H9 (cell line): ENCODE results near the gene HDAC7. TPM values are rescaled to one million over a fixed set of nuclear protein-coding genes. Genes with fewer than 3 reads are reported as not detected.

Source experiments
- DNase-seq: peaks from one replicate; pipeline ENCODE4 v3.0.0-alpha.2; 2017
- H2AFZ ChIP-seq: one replicate; pipeline ENCODE4 v1.6.1; 2013; ENCODE audit warnings: mild to moderate bottlenecking, low read length, control low read depth, moderate library complexity
- H2AK5ac ChIP-seq: 2 replicates; pipeline ENCODE4 v1.6.1; 2013; ENCODE audit warnings: low read length, control low read depth, mixed read lengths; ENCODE audit not compliant: insufficient read length
- H2BK120ac ChIP-seq: one replicate; pipeline ENCODE4 v1.6.1; 2013; ENCODE audit warnings: low read depth, mild to moderate bottlenecking, low read length, control low read depth, inconsistent platforms; ENCODE audit not compliant: poor library complexity, severe bottlenecking
- H2BK12ac ChIP-seq: 2 replicates; pipeline ENCODE4 v1.6.1; 2013; ENCODE audit warnings: low read length, control low read depth, mixed read lengths, low read depth; ENCODE audit not compliant: insufficient read length
- H2BK15ac ChIP-seq: 2 replicates; pipeline ENCODE4 v1.6.1; 2013; ENCODE audit warnings: low read depth, low read length, control low read depth
- H2BK20ac ChIP-seq: one replicate; pipeline ENCODE4 v1.6.1; 2013; ENCODE audit warnings: low read depth, mild to moderate bottlenecking, low read length, control low read depth, inconsistent platforms; ENCODE audit not compliant: poor library complexity, severe bottlenecking
- H2BK5ac ChIP-seq: 2 replicates; pipeline ENCODE4 v1.6.1; 2013; ENCODE audit warnings: low read length, control low read depth, mixed read lengths; ENCODE audit not compliant: insufficient read length
- H3K14ac ChIP-seq: 2 replicates; pipeline ENCODE4 v1.6.1; 2013; ENCODE audit warnings: low read length, control low read depth; ENCODE audit not compliant: insufficient read depth
- H3K18ac ChIP-seq: 2 replicates; pipeline ENCODE4 v1.6.1; 2013; ENCODE audit warnings: low read depth, mild to moderate bottlenecking, mixed read lengths, low read length, control low read depth; ENCODE audit not compliant: insufficient read length
- H3K23ac ChIP-seq: 2 replicates; pipeline ENCODE4 v1.6.1; 2013; ENCODE audit warnings: low read length, control low read depth, mixed read lengths, low read depth; ENCODE audit not compliant: insufficient read length
- H3K23me2 ChIP-seq: 2 replicates; pipeline ENCODE4 v1.6.1; 2013; ENCODE audit warnings: low read depth, mild to moderate bottlenecking, mixed read lengths, low read length, control low read depth; ENCODE audit not compliant: insufficient read length, poor library complexity, severe bottlenecking
- H3K27ac ChIP-seq: 2 replicates; pipeline ENCODE4 v1.5.1; 2013; ENCODE audit warnings: low read length, control low read depth, mixed read lengths, low read depth; ENCODE audit not compliant: insufficient read length
- H3K27me3 ChIP-seq: 2 replicates; pipeline ENCODE4 v1.6.1; 2013; ENCODE audit warnings: low read length, control low read depth, inconsistent platforms; ENCODE audit not compliant: insufficient read depth
- H3K4ac ChIP-seq: 2 replicates; pipeline ENCODE4 v1.6.1; 2013; ENCODE audit warnings: low read depth, mild to moderate bottlenecking, control low read depth, inconsistent platforms, low read length, moderate library complexity
- H3K4me1 ChIP-seq: 2 replicates; pipeline ENCODE4 v1.6.1; 2013; ENCODE audit warnings: low read length, control low read depth, inconsistent platforms; ENCODE audit not compliant: insufficient read depth
- H3K4me2 ChIP-seq: 2 replicates; pipeline ENCODE4 v1.6.1; 2013; ENCODE audit warnings: low read length, control low read depth, mixed read lengths; ENCODE audit not compliant: insufficient read length, insufficient read depth
- H3K56ac ChIP-seq: 2 replicates; pipeline ENCODE4 v1.6.1; 2013; ENCODE audit warnings: low read depth, mild to moderate bottlenecking, mixed read lengths, low read length, control low read depth; ENCODE audit not compliant: insufficient read length
- H3K79me1 ChIP-seq: 2 replicates; pipeline ENCODE4 v1.6.1; 2013; ENCODE audit warnings: low read depth, mild to moderate bottlenecking, moderate library complexity, low read length, control low read depth, inconsistent platforms; ENCODE audit not compliant: insufficient read depth, poor library complexity, severe bottlenecking
- H3K79me2 ChIP-seq: 2 replicates; pipeline ENCODE4 v1.6.1; 2013; ENCODE audit warnings: low read length, control low read depth, inconsistent platforms; ENCODE audit not compliant: insufficient read depth
- H3K9ac ChIP-seq: 2 replicates; pipeline ENCODE4 v1.6.1; 2013; ENCODE audit warnings: low read length, control low read depth, mixed read lengths; ENCODE audit not compliant: insufficient read length; ENCODE audit errors: extremely low read depth
- H3K9me3 ChIP-seq: one replicate; pipeline ENCODE4 v1.6.1; 2013; ENCODE audit warnings: low read depth, low read length, inconsistent platforms; ENCODE audit not compliant: control insufficient read depth
- H3T11ph ChIP-seq: one replicate; pipeline ENCODE4 v1.6.1; 2013; ENCODE audit warnings: mild to moderate bottlenecking, low read length, control low read depth, inconsistent platforms
- H4K20me1 ChIP-seq: one replicate; pipeline ENCODE4 v1.6.1; 2013; ENCODE audit not compliant: control insufficient read depth, insufficient read length, insufficient read depth
- H4K5ac ChIP-seq: 2 replicates; pipeline ENCODE4 v1.6.1; 2013; ENCODE audit warnings: low read depth, mild to moderate bottlenecking, mixed read lengths, low read length, control low read depth; ENCODE audit not compliant: insufficient read length
- H4K8ac ChIP-seq: replicated peaks from 2 replicates; pipeline ENCODE4 v1.6.1; 2013; ENCODE audit warnings: low read length, control low read depth, mixed read lengths, low read depth; ENCODE audit not compliant: insufficient read length
- H4K91ac ChIP-seq: 2 replicates; pipeline ENCODE4 v1.6.1; 2013; ENCODE audit warnings: low read depth, mild to moderate bottlenecking, moderate library complexity, mixed read lengths, low read length, control low read depth; ENCODE audit not compliant: insufficient read length
- H3K27ac Mint-ChIP-seq, 3 experiments: 2 replicates in 2 of 3; 3 replicates in 1 of 3; pipeline ENCODE4 v1.8.0; 2020 to 2021; ENCODE audit warnings: mixed read lengths in 3 of 3, mild to moderate bottlenecking in 1 of 3, moderate library complexity in 1 of 3
- H3K27me3 Mint-ChIP-seq: 2 replicates; pipeline ENCODE4 v1.8.0; 2021; ENCODE audit warnings: low read depth, mild to moderate bottlenecking, moderate library complexity, mixed read lengths
- H3K36me3 Mint-ChIP-seq, 3 experiments: 2 replicates in 2 of 3; 3 replicates in 1 of 3; pipeline ENCODE4 v1.8.0; 2020 to 2021; ENCODE audit warnings: low read depth in 3 of 3, mixed read lengths in 3 of 3; ENCODE audit not compliant: insufficient read depth in 1 of 3
- H3K4me1 Mint-ChIP-seq, 2 experiments: 2 replicates each; pipeline ENCODE4 v1.8.0; 2020; ENCODE audit warnings: mixed read lengths in 2 of 2
- H3K4me3 Mint-ChIP-seq, 2 experiments: 2 replicates in 1 of 2; 3 replicates in 1 of 2; pipeline ENCODE4 v1.8.0; 2020 to 2021; ENCODE audit warnings: mild to moderate bottlenecking in 2 of 2, mixed read lengths in 2 of 2, moderate library complexity in 1 of 2
- H3K9me3 Mint-ChIP-seq, 2 experiments: 2 replicates in 1 of 2; 3 replicates in 1 of 2; pipeline ENCODE4 v1.8.0; 2020; ENCODE audit warnings: mild to moderate bottlenecking in 2 of 2, mixed read lengths in 2 of 2, moderate library complexity in 1 of 2
- WGBS: extraction: QIAGEN DNeasy Blood & Tissue Kit; methylation state at CpG from one replicate; pipeline ENCODE4 v1.1.7; 2013; ENCODE audit warnings: missing lambda C conversion rate, low lambda C conversion rate, mixed read lengths; ENCODE audit not compliant: insufficient read length; ENCODE audit errors: extremely low coverage; 5-methylcytosine and 5-hydroxymethylcytosine counted together
- total RNA-seq: library from RNA; stranded (reverse); gene quantifications from 2 replicates; pipeline ENCODE4 v1.2.1, GENCODE V29; 2021
- TF ChIP-seq, protein P1 (sequence below): fragments of 200-600 bp; sonication (generic); conservative IDR thresholded peaks from 3 replicates; pipeline ENCODE4 v1.8.0; 2021; ENCODE audit warnings: antibody characterized with exemption, mild to moderate bottlenecking

The HDAC7 gene
- total RNA-seq, 1 experiment from 2014 or later = 72.1 TPM

DNA sequence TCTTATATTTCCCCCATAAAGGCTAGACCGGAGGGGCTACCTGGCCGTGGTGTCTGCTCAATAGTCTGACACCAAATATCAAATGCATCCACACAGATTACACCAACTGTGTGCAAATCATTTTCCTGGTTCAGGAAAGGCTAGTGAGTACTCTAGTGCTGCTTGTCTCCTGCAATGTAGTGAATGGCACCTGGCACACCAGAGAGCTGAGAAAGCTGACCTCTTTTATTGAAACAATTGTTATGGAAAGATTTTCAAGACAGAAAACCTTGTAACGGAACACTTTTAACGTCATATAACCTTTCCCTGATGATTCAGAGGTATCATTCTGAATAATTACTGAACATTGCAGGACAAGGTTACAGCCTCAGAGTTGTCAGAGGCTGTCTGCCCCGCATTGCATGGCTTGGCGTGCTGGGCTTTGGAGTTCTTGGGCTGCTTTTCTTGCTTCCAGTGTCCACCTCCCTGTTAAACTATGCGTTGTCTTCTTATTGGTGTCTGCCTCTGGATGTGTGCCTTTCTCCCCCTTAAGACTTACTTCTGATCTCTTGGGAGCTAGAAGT lies 40.7 kb upstream of the HDAC7 start:
- no peak overlapping the region for H2BK5ac ChIP-seq
- H3K14ac ChIP-seq = no peak overlapping the region
- no peak overlapping the region for H3K27ac Mint-ChIP-seq
- no peak overlapping the region for H3K4me2 ChIP-seq
- no peaks in the 10 kb centered on the region for H3K36me3 Mint-ChIP-seq
- no peak overlapping the region for H3K27ac ChIP-seq
- no peak overlapping the region for H3K56ac ChIP-seq
- no peak overlapping the region for H2BK120ac ChIP-seq
- H4K91ac ChIP-seq = no peak overlapping the region
- H4K5ac ChIP-seq = no peak overlapping the region
- no peaks in the 10 kb centered on the region for H3K4me1 ChIP-seq
- no peaks in the 10 kb centered on the region; a peak in 1 of 5 replicates for H3K9me3 Mint-ChIP-seq
- no peak overlapping the region for H3K4ac ChIP-seq
- no peak for DNase-seq
- H3K23ac ChIP-seq = no peak overlapping the region
- peaks cover 5% of the 10 kb centered on the region for H3K27me3 Mint-ChIP-seq
- TF ChIP-seq, protein P1, sequence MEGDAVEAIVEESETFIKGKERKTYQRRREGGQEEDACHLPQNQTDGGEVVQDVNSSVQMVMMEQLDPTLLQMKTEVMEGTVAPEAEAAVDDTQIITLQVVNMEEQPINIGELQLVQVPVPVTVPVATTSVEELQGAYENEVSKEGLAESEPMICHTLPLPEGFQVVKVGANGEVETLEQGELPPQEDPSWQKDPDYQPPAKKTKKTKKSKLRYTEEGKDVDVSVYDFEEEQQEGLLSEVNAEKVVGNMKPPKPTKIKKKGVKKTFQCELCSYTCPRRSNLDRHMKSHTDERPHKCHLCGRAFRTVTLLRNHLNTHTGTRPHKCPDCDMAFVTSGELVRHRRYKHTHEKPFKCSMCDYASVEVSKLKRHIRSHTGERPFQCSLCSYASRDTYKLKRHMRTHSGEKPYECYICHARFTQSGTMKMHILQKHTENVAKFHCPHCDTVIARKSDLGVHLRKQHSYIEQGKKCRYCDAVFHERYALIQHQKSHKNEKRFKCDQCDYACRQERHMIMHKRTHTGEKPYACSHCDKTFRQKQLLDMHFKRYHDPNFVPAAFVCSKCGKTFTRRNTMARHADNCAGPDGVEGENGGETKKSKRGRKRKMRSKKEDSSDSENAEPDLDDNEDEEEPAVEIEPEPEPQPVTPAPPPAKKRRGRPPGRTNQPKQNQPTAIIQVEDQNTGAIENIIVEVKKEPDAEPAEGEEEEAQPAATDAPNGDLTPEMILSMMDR = no peak
- H3K79me2 ChIP-seq = no peaks in the 10 kb centered on the region
- no peak overlapping the region for H3T11ph ChIP-seq
- H3K79me1 ChIP-seq = no peaks in the 10 kb centered on the region
- no peak overlapping the region for H2BK20ac ChIP-seq
- no peaks in the 10 kb centered on the region for H3K9me3 ChIP-seq
- no peaks in the 10 kb centered on the region for H3K27me3 ChIP-seq
- H3K4me1 Mint-ChIP-seq = no peaks in the 10 kb centered on the region
- H2AK5ac ChIP-seq = no peak overlapping the region
- no CpG with 5 or more reads among the region's 7 CpGs for WGBS
- H2BK12ac ChIP-seq = no peak overlapping the region
- H3K18ac ChIP-seq = no peak overlapping the region
- no peak overlapping the region for H2BK15ac ChIP-seq
- no peaks in the 10 kb centered on the region for H3K23me2 ChIP-seq
- no peak overlapping the region for H2AFZ ChIP-seq
- H4K8ac ChIP-seq = no peak overlapping the region
- no peak overlapping the region for H3K4me3 Mint-ChIP-seq
- no peak overlapping the region for H3K9ac ChIP-seq
- no peaks in the 10 kb centered on the region for H4K20me1 ChIP-seq
